Effector memory CD4-positive, alpha-beta T cell (primary cell): Measurements from ENCODE around the gene FAM222B.

Experiments used
- DNase-seq, 3 donors: peaks; one replicate each; pipeline ENCODE4 v3.0.0-alpha.2; 2020
- H3K27ac ChIP-seq: 2 replicates; pipeline ENCODE4 v1.7.0; 2013; ENCODE audit warnings: mild to moderate bottlenecking, low read length, moderate library complexity; ENCODE audit not compliant: insufficient read depth, poor library complexity, severe bottlenecking
- H3K27me3 ChIP-seq: replicated peaks from 2 replicates; pipeline ENCODE4 v1.7.0; 2013; ENCODE audit warnings: mild to moderate bottlenecking, low read length; ENCODE audit not compliant: insufficient read depth, control insufficient read depth, poor library complexity, severe bottlenecking
- H3K36me3 ChIP-seq: 2 replicates; pipeline ENCODE4 v1.7.0; 2013; ENCODE audit warnings: mild to moderate bottlenecking, low read length, moderate library complexity; ENCODE audit not compliant: control insufficient read depth, insufficient read depth
- H3K4me1 ChIP-seq: 2 replicates; pipeline ENCODE4 v1.7.0; 2013; ENCODE audit warnings: low read length, mild to moderate bottlenecking; ENCODE audit not compliant: control insufficient read depth, insufficient read depth, poor library complexity, severe bottlenecking
- H3K4me3 ChIP-seq: 2 replicates; pipeline ENCODE4 v1.7.0; 2013; ENCODE audit warnings: low read length, low read depth, mild to moderate bottlenecking; ENCODE audit not compliant: insufficient read depth, poor library complexity, severe bottlenecking
- H3K9me3 ChIP-seq: 2 replicates; pipeline ENCODE4 v1.7.0; 2013; ENCODE audit warnings: mild to moderate bottlenecking, low read length, moderate library complexity; ENCODE audit not compliant: control insufficient read depth

The FAM222B gene

GRCh38 chr17:28873839-28874238, 31.2 kb upstream of the FAM222B start:
- Histone ChIP-seq H3K4me3 (no peak overlapping the region), H3K27ac (no peak overlapping the region), H3K36me3 (peaks cover 5% of the 10 kb centered on the region), H3K27me3 (no peaks in the 10 kb centered on the region), H3K9me3 (no peaks in the 10 kb centered on the region), H3K4me1 (peaks cover 8% of the 10 kb centered on the region)
- no peak for DNase-seq

GRCh38 chr17:28871056-28871579, 28.5 kb upstream of the FAM222B start:
- no peak for DNase-seq
- peak overlapping the region; percentile 30 for H3K27ac ChIP-seq
- H3K36me3 ChIP-seq = no peaks in the 10 kb centered on the region
- H3K27me3 ChIP-seq = no peaks in the 10 kb centered on the region
- no peak overlapping the region for H3K4me3 ChIP-seq
- peaks cover 8% of the 10 kb centered on the region for H3K4me1 ChIP-seq
- no peaks in the 10 kb centered on the region for H3K9me3 ChIP-seq

GRCh38 chr17:28867276-28867675, 24.7 kb upstream of the FAM222B start:
- peaks cover 8% of the 10 kb centered on the region for H3K4me1 ChIP-seq
- H3K9me3 ChIP-seq = no peaks in the 10 kb centered on the region
- DNase-seq = no peak
- no peaks in the 10 kb centered on the region for H3K27me3 ChIP-seq
- no peak overlapping the region for H3K4me3 ChIP-seq
- no peak overlapping the region for H3K27ac ChIP-seq
- no peaks in the 10 kb centered on the region for H3K36me3 ChIP-seq

GRCh38 chr17:28865946-28866752, 23.6 kb upstream of the FAM222B start:
- H3K27ac ChIP-seq = no peak overlapping the region
- no peaks in the 10 kb centered on the region for H3K36me3 ChIP-seq
- DNase-seq = no peak
- no peaks in the 10 kb centered on the region for H3K27me3 ChIP-seq
- H3K4me3 ChIP-seq = no peak overlapping the region
- no peaks in the 10 kb centered on the region for H3K9me3 ChIP-seq
- peaks cover 4% of the 10 kb centered on the region for H3K4me1 ChIP-seq

GRCh38 chr17:28864991-28865849, 22.6 kb upstream of the FAM222B start:
- H3K4me1 ChIP-seq = no peaks in the 10 kb centered on the region
- no peaks in the 10 kb centered on the region for H3K27me3 ChIP-seq
- H3K9me3 ChIP-seq = no peaks in the 10 kb centered on the region
- H3K4me3 ChIP-seq = no peak overlapping the region
- no peak overlapping the region for H3K27ac ChIP-seq
- peaks cover 5% of the 10 kb centered on the region for H3K36me3 ChIP-seq
- no peak for DNase-seq

GRCh38 chr17:28863953-28864352, 21.4 kb upstream of the FAM222B start:
- Histone ChIP-seq H3K4me1 (no peaks in the 10 kb centered on the region), H3K27me3 (no peaks in the 10 kb centered on the region), H3K9me3 (no peaks in the 10 kb centered on the region), H3K27ac (no peak overlapping the region), H3K36me3 (peaks cover 14% of the 10 kb centered on the region), H3K4me3 (no peak overlapping the region)
- DNase-seq = no peak

GRCh38 chr17:28862561-28862960, 20.0 kb upstream of the FAM222B start:
- peaks cover 27% of the 10 kb centered on the region for H3K36me3 ChIP-seq
- no peaks in the 10 kb centered on the region for H3K27me3 ChIP-seq
- no peak overlapping the region for H3K4me3 ChIP-seq
- no peak for DNase-seq
- H3K9me3 ChIP-seq = no peaks in the 10 kb centered on the region
- H3K27ac ChIP-seq = no peak overlapping the region
- no peaks in the 10 kb centered on the region for H3K4me1 ChIP-seq

- peaks cover 28% of the 10 kb centered on the region for H3K36me3 ChIP-seq
- H3K27ac ChIP-seq = no peak overlapping the region
Observed at GRCh38 chr17:28861393-28862203, 19.0 kb upstream of the FAM222B start.

GRCh38 chr17:28860363-28860808, 17.8 kb upstream of the FAM222B start:
- no peak for DNase-seq
- H3K4me3 ChIP-seq = no peak overlapping the region
- no peaks in the 10 kb centered on the region for H3K9me3 ChIP-seq
- H3K36me3 ChIP-seq = peaks cover 28% of the 10 kb centered on the region
- peaks cover 5% of the 10 kb centered on the region for H3K4me1 ChIP-seq
- H3K27me3 ChIP-seq = no peaks in the 10 kb centered on the region
- H3K27ac ChIP-seq = no peak overlapping the region

More at GRCh38 chr17:28861393-28862203, 19.0 kb upstream of the FAM222B start:
- Histone ChIP-seq H3K27me3 (no peaks in the 10 kb centered on the region), H3K4me1 (no peaks in the 10 kb centered on the region), H3K4me3 (no peak overlapping the region), H3K9me3 (no peaks in the 10 kb centered on the region)
- DNase-seq = no peak
